GM18868 (cell line): ENCODE measurements around the gene C20orf96.
A peak's percentile ranks its signal among the peaks of the same experiment; 100 is the strongest.

Experiments used
- ATAC-seq: cut with Tn5 transposase; IDR thresholded peaks from one replicate; pipeline ENCODE4 v1.9.1; 2021; ENCODE audit warnings: mild to moderate bottlenecking, moderate library complexity; ENCODE audit not compliant: unreplicated experiment

Gene C20orf96

DNA sequence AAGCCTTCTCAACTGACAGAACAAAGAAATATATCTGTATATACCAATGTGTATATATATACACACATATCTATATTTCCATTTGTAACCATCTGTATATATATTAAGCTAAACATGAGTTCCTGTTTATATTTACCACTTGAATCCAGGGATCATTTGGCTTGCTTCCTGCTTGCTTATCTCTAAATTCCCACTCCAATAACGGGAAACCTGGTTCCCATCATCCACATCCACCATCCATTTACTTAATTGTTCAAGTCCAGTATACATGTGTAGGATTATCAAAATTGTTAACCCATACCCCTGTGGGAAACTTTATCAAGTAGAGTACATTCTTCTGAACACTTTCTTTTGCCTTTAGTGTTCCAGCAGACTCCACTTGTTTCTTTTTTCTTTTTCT, 22.3 kb upstream of the C20orf96 start:
- ATAC-seq: no peak

GRCh38 chr20:312067-312466, 21.5 kb upstream of the C20orf96 start:
- ATAC-seq: no peak

- no peak for ATAC-seq
Measured at GRCh38 chr20:311609-312008, 21.1 kb upstream of the C20orf96 start.

- no peak for ATAC-seq
Measured at GRCh38 chr20:310645-311044, 20.1 kb upstream of the C20orf96 start.

DNA sequence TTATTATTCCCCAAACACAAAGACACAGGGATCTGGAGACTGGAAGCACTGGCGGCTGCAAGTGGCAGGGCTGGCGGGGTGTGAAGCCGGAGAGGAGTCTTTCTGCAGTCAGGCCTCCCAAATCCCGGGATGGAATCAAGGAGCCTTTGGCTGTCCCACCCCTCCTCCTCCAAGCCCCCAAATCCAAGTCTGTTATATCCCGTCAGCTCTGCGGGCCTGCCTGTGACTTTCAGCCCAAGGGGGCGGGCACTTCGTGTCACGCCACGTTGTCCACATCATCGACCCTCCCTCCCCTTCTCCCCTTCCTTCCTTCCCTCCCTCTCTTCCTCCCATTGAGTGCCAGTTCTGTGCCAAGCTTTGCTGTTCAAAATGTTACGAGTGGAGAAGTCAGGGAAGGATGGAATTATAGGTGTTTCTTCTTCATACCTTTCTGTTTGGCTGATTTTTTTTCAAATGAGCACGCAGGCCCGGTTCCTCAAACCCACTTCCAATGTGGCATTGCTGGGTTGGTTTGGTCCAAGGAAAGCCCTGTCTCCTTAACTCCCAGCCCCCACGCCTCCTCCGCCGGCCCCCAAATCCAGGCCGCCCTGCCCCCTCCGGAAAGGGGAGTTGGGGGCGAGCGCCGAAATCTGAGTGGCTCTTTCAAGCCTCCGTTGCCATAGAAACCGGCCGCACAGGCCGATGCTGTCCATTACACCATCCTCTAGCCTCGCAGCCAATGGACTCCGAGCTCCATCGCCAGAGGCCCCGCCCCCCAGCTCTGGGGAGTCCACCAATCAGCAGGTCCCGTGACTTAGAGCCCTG, 19.5 kb upstream of the C20orf96 start:
- peak; percentile 95 for ATAC-seq

DNA sequence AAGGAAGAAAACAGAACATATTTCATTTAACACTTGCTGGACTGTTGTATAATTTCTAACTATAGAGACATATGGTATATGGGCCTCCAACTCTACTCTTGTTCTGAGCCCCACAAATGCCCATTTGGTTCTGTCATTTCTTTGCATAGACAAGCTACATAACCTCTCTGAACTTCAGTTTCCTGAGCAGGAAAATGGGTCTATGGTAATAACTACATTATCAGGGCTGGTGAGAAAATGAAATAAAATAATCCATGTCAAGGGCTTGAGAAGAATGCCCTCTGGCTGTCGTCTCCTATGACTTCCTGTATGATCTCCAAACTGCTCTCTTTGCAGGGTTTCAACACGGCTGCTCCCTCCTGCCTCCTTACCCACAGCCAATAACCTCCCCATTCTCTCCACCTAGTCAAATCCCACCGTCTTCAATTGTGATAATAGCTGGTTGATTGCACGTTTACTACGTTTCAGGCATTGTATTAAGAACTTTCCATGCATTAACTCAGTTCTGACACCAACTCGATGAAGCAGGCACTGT, 18.8 kb upstream of the C20orf96 start:
- ATAC-seq: no peak

DNA sequence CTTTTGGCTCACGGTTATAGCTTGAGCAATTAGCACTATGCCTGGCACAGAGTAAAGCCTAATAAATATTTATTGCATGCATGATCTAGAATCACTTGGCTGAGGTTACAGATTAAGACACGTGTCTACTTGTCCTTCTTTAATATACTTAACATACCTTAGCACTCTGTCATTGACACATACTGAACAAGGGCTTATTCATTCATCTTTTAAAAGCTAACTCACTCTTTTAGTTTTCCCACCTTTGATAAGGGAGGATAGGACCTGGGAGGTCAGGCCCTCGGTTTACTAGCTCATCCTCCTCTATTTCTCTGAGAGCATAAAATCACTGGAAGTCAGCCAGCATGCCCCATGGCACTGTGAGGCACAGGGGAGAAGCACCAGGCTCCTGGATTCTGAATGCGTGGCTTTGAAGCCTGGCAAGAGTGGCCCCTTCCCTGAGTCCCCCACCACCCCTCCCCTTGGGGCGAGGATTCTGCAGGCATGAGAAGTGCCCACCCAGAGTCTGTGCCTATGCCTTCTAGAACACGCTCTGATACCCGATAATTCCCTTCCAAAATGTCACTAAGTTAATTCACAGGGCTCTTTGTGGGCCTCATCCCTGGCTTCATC, 18.0 kb upstream of the C20orf96 start:
- no peak for ATAC-seq

DNA sequence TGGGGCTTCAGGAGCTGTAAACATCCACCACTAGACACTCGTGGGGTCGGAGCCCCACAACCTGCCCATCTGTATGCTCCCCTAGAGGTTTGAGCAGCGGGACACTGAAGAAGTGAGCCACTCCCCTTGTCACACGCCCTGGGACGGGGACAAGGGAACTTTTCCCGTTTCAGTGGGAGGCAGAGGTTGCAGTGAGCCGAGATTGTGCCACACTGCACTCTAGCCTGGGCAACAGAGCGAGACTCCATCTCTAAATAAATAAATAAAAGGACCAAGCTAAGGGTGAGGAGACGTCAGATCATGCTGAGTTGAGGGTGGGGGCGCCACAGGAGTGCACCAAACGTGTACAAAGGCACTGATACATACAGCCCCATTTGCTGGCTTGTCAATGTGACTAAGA, 15.2 kb upstream of the C20orf96 start:
- no peak for ATAC-seq

- no peak for ATAC-seq
Measured at GRCh38 chr20:301886-302848, 11.6 kb upstream of the C20orf96 start.

GRCh38 chr20:300345-300990, 9.9 kb upstream of the C20orf96 start:
- no peak for ATAC-seq

GRCh38 chr20:298776-299391, 8.3 kb upstream of the C20orf96 start:
- no peak for ATAC-seq

DNA sequence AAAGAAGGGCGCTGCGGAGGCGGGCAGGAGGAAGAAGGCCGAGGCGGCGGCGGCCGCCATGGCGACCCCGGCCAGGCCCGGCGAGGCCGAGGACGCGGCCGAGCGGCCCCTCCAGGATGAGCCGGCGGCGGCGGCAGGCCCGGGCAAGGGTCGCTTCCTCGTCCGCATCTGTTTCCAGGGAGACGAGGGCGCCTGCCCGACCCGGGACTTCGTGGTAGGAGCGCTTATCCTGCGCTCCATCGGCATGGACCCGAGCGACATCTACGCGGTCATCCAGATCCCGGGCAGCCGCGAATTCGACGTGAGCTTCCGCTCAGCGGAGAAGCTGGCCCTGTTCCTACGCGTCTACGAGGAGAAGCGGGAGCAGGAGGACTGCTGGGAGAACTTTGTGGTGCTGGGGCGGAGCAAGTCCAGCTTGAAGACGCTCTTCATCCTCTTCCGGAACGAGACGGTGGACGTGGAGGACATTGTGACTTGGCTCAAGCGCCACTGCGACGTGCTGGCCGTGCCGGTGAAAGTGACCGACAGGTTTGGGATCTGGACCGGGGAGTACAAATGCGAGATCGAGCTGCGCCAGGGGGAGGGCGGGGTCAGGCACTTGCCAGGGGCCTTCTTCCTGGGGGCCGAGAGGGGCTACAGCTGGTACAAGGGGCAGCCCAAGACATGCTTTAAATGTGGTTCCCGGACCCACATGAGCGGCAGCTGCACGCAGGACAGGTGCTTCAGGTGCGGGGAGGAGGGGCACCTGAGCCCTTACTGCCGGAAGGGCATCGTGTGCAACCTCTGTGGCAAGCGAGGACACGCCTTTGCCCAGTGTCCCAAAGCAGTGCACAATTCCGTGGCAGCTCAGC, 7.6 kb upstream of the C20orf96 start:
- peak; percentile 18 for ATAC-seq

DNA sequence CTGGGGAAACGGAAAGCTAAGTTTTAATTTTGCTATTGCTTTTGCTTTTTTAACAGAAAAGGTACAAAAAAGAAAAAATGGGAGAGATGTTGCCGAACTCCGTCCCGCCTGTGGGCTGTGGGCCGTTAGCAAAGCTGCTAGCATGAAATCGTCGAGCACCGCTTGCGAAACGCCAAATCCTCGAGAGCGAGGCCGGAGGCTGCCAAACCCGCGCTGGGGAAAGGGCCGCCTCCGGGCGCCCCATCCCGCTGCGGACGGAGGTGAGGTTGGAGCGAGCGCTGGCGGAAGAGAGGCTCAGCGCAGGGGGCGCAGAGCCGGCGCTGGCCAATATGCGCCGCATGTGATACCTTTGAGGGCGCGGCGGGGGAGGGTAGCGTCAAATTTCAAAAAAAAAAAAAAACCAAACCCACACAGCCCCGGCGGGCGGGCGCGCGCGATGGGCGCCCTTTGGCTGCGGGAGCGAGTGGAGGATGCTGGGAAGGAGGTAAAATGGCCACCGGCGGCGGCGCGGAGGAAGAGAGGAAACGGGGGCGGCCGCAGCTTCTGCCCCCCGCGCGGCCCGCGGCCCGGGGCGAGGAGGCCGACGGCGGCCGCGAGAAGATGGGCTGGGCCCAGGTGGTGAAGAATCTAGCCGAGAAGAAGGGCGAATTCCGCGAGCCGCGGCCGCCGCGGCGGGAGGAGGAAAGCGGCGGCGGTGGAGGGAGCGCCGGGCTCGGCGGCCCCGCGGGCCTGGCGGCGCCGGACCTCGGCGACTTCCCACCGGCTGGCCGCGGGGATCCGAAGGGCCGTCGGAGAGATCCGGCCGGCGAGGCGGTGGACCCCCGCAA, 6.8 kb upstream of the C20orf96 start, which contains the start of gene ZCCHC3:
ZCCHC3 (plus strand) TSS at position 473 of the 827 bp plus-strand sequence; CDS start at position 490, 17 bp downstream.
- ATAC-seq: peak; percentile 81

GRCh38 chr20:295804-296203, 5.3 kb upstream of the C20orf96 start:
- no peak for ATAC-seq

DNA sequence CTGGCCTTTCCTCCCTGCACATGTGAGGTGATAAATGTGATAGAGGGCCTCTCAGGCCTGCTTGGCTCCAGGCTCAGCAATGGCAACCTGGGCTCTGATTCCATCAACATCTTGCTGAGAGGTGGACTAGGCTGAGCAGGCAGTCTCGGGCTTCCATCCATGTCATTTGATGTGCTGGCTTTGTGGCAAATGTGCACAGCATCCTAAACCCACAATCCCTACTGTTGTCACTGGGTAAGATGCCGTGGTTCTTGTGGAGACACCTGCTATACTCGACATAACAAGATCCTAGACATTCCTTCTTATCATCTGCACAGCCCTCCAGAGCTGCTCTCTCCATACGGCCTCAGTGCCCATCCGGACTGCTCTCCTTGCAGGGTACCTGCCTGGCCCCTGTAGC, 4.1 kb upstream of the C20orf96 start:
- ATAC-seq: no peak

DNA sequence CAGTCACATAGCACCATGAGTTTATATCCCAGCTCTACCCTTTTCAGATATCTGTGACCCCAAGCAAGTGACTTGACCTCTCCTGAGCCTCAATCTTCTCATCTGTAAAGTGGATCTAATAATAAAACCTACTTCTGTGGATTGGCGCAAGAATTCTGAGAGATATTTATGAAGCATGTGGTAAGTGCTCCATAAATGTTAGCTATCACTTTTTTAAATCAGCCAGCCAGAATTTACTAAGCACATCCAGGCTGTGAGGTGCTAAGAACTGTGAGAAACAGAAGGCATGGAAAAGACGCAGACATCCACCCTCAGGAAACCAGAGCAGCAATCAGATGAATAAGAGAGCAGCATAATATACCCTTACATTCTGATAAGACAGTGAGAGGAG, 862 bp downstream of the C20orf96 start:
- ATAC-seq: peak; percentile 13

- ATAC-seq: no peak
Measured at GRCh38 chr20:288956-289692, 1.4 kb downstream of the C20orf96 start.

GRCh38 chr20:286508-286907, 4.0 kb downstream of the C20orf96 start:
- ATAC-seq: no peak
